GM10266 (cell line): Measurements from ENCODE around the gene DHCR7.

ENCODE experiments used
- DNase-seq: peaks from one replicate; pipeline ENCODE4 v3.0.0; 2012; ENCODE audit errors: extremely low spot score
- CTCF ChIP-seq: IDR thresholded peaks from 2 replicates; pipeline ENCODE4 v1.5.1; 2012; ENCODE audit warnings: mild to moderate bottlenecking, low read depth; ENCODE audit not compliant: control insufficient read depth, insufficient read depth; ENCODE audit errors: missing control alignments

Gene DHCR7

GRCh38 chr11:71472941-71473792 is 25.0 kb upstream of the DHCR7 start:
- no peak for TF ChIP-seq CTCF
- no peak for DNase-seq

GRCh38 chr11:71472357-71472885 is 24.2 kb upstream of the DHCR7 start:
- DNase-seq, result no peak
- TF ChIP-seq CTCF, result no peak

- no peak for DNase-seq
- no peak for TF ChIP-seq CTCF
These were observed 22.8 kb upstream of the DHCR7 start for GRCh38 chr11:71470946-71471345.

GRCh38 chr11:71467164-71467563 is 19.0 kb upstream of the DHCR7 start:
- no peak for TF ChIP-seq CTCF
- no peak for DNase-seq

DNA sequence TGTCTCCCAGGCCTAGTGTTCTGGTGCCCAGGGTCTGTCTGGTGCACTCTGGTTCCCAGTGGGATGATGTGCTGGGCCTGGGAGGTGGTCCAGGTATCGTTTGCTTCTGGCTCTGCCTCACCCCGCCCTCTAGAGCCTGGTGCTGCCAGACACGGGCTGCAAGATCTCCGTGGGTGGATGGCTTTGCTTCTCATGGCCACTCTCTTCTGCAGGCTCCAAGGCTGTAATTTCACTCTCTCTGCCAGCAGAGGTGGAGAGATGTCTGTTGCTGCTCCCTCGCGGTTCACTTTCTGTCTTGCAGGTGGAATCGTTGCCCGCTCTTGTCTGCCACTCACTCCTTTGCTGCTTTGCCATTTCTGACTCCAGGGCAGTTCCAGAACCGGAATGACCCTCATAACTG is 18.2 kb upstream of the DHCR7 start:
- no peak for TF ChIP-seq CTCF
- DNase-seq, result no peak

DNA sequence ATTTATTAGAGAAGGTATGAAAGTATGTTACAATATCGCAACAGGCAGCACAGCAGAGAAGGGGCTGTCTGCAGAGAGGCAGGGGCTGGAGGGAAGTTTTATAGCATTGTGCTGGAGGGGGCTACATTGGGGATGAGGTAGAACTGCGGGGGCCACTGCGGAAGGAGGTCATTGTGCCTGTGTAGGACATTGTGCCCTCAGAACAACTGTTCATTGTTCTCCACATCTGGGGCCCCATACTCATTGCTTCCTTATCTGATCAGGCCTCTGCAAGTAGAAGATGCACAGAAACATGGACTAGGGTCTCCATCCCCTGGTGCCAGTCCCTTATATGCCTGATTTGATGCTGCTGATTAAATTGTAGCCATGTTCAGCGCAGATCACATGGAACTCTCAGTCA is 16.9 kb upstream of the DHCR7 start:
- TF ChIP-seq CTCF, result no peak
- DNase-seq, result no peak

DNA sequence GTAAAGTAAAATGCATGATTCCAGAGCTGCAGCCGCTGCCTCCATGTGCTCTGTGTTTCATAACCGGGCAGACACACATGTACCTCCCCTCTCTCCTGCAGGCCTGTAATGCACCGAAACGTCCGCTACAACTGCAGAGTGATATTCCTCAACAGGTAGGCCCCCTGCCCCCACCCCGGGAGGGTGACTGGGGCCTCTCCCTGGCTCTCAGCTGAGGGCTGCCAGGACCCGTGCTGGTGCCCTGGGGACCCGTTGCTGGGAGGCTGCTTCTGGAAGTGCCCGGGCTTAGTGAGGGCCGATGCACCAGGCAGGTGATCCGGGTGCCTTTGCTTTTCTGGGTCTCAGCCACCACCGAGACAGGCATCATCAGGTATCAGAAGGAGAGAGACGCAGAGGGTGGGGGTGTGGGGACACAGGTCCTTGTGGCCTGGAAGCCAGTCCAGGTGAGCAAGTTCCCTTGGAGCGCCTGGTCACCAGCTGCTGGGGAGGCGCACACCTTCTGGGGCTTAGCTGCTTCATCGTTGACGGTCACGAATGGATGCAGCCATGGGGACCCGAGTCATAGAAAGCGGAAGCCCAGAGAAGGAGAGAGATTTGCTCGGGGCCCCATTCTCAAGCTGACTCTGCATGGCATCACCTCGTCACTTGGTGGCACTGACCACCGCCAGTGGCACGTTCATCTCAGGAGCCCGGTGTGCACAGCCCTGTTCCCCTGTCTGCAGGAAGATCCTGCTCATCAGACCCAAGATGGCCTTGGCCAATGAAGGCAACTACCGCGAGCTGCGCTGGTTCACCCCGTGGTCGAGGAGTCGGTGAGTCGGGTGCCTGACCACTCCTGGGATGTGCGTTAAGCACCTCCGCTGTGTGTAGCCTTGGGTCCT is 15.4 kb upstream of the DHCR7 start:
- TF ChIP-seq CTCF, result no peak
- no peak for DNase-seq
